Neural crest cell (in vitro differentiated cells): ENCODE results near the gene PPTC7. TPM values are rescaled to one million over a fixed set of nuclear protein-coding genes. Genes with fewer than 3 reads are reported as not detected.
"Not testable (repeated sequence)": the region's sequence is repeated elsewhere in the genome, so short reads cannot be mapped to it uniquely, and the experiment has no call there.

ENCODE experiments used
- DNase-seq: peaks from one replicate; pipeline ENCODE4 v3.0.0; 2021; ENCODE audit warnings: low read depth, mixed read lengths, low spot score
- H3K27ac Mint-ChIP-seq: one replicate; pipeline ENCODE4 v1.8.0; 2021; ENCODE audit warnings: mild to moderate bottlenecking, mixed read lengths; ENCODE audit not compliant: unreplicated experiment
- H3K27me3 Mint-ChIP-seq: 2 replicates; pipeline ENCODE4 v1.8.0; 2021; ENCODE audit warnings: low read depth, mild to moderate bottlenecking, mixed read lengths
- H3K36me3 Mint-ChIP-seq: 2 replicates; pipeline ENCODE4 v1.8.0; 2021; ENCODE audit warnings: low read depth, mild to moderate bottlenecking, mixed read lengths
- H3K4me1 Mint-ChIP-seq: 2 replicates; pipeline ENCODE4 v1.8.0; 2021; ENCODE audit warnings: mixed read lengths
- H3K4me3 Mint-ChIP-seq: one replicate; pipeline ENCODE4 v1.8.0; 2021; ENCODE audit warnings: mild to moderate bottlenecking, mixed read lengths
- H3K9me3 Mint-ChIP-seq: 2 replicates; pipeline ENCODE4 v1.8.0; 2021; ENCODE audit warnings: mixed read lengths
- CTCF ChIP-seq: fragments of 200-600 bp; sonication (generic); conservative IDR thresholded peaks from 2 replicates; pipeline ENCODE4 v1.5.0; 2021; ENCODE audit warnings: antibody characterized with exemption, mild to moderate bottlenecking
- total RNA-seq: library from RNA; stranded (reverse); gene quantifications from 2 replicates; pipeline ENCODE4 v1.2.1, GENCODE V29; 2021

Gene PPTC7
- total RNA-seq, 1 donor from 2014 or later: 13.4 TPM

- H3K27me3 Mint-ChIP-seq: no peaks in the 10 kb centered on the region
- H3K9me3 Mint-ChIP-seq: peaks cover 5% of the 10 kb centered on the region
- no peak for TF ChIP-seq CTCF
- no peak overlapping the region for H3K4me3 Mint-ChIP-seq
- H3K27ac Mint-ChIP-seq: no peak overlapping the region
- DNase-seq: no peak
- H3K4me1 Mint-ChIP-seq: peaks cover 16% of the 10 kb centered on the region
- peaks cover 10% of the 10 kb centered on the region for H3K36me3 Mint-ChIP-seq
Measured at GRCh38 chr12:110575326-110575725, 7.8 kb downstream of the PPTC7 start.

GRCh38 chr12:110574717-110575230, 8.3 kb downstream of the PPTC7 start:
- not testable (repeated sequence) for H3K27ac Mint-ChIP-seq, H3K27me3 Mint-ChIP-seq, H3K9me3 Mint-ChIP-seq, DNase-seq, H3K4me3 Mint-ChIP-seq
- Mint-ChIP-seq H3K36me3 (peaks cover 11% of the 10 kb centered on the region), H3K4me1 (peaks cover 16% of the 10 kb centered on the region)

DNA sequence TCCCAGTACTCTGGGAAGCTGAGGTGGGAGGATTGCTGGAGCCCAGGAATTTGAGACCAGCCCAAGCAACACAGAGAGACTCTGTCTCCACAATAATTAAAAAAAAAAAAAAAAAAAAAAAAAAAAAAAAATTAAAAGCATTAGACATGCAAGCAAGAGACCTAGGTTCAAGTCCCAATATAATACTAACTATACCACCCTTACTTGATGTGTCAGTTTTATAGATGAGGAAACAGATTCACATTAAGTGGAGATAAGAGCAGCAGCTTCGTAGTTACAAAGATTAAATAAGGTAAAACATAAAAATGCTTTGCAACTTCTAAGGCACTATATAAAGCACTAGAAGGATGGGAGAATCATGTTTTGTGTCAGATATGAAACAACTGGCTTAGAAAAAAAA, 9.1 kb downstream of the PPTC7 start:
- Mint-ChIP-seq H3K4me1 (peaks cover 16% of the 10 kb centered on the region), H3K36me3 (peaks cover 13% of the 10 kb centered on the region), H3K9me3 (peaks cover 5% of the 10 kb centered on the region), H3K27ac (no peak overlapping the region), H3K4me3 (no peak overlapping the region), H3K27me3 (no peaks in the 10 kb centered on the region)
- no peak for DNase-seq
- TF ChIP-seq CTCF: no peak

DNA sequence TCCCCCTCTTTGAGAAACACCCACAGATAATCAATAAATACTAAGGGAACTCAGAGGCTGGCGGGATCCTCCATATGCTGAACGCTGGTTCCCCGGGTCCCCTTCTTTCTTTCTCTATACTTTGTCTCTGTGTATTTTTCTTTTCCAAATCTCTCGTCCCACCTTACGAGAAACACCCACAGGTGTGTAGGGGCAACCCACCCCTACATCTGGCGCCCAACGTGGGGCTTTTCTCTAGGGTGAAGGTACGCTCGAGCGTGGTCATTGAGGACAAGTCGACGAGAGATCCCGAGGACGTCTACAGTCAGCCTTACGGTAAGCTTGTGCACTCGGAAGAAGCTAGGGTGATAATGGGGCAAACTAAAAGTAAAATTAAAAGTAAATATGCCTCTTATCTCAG, 12.3 kb downstream of the PPTC7 start:
- H3K27ac Mint-ChIP-seq, H3K9me3 Mint-ChIP-seq, DNase-seq, H3K27me3 Mint-ChIP-seq, H3K4me3 Mint-ChIP-seq: not testable (repeated sequence)
- Mint-ChIP-seq H3K36me3 (peaks cover 13% of the 10 kb centered on the region), H3K4me1 (peaks cover 26% of the 10 kb centered on the region)

DNA sequence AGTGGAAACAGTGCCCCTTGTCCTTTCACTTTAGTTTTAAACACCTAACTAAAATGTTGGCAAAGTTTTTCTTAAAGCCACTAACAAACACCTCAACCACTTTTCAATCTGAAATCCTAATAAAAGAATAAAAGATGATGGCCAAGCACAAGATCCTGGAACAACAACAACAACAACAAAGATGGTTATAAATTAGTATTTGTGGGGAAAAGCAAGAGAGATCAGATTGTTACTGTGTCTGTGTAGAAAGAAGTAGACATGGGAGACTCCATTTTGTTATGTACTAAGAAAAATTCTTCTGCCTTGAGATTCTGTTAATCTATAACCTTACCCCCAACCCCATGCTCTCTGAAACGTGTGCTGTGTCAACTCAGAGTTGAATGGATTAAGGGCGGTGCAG, 13.3 kb downstream of the PPTC7 start:
- Mint-ChIP-seq H3K36me3 (peaks cover 13% of the 10 kb centered on the region), H3K4me1 (peaks cover 21% of the 10 kb centered on the region)
- H3K9me3 Mint-ChIP-seq, H3K4me3 Mint-ChIP-seq, DNase-seq, H3K27ac Mint-ChIP-seq, H3K27me3 Mint-ChIP-seq: not testable (repeated sequence)

DNA sequence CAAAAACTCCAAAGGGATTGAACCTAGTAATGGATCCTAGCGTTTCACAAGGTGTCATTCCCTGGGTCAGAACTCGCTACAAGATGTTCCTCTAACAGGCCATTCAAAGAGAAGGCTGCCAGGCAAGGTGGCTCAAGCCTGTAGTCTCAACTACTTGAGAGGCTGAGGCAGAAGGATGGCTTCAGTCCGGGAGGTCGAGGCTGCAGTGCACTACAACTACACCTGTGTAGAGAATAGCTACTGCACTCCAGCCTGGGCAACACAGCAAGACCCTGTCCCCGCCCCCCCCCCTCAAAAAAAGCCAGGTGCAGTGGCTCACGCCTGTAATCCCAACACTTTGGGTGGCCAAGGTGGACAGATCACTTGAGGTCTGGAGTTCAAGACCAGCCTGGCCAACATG, 14.4 kb downstream of the PPTC7 start:
- TF ChIP-seq CTCF: no peak
- Mint-ChIP-seq H3K4me3 (no peak overlapping the region), H3K27ac (no peak overlapping the region), H3K27me3 (no peaks in the 10 kb centered on the region), H3K36me3 (peaks cover 13% of the 10 kb centered on the region), H3K9me3 (peaks cover 5% of the 10 kb centered on the region), H3K4me1 (peaks cover 27% of the 10 kb centered on the region)
- DNase-seq: no peak

DNA sequence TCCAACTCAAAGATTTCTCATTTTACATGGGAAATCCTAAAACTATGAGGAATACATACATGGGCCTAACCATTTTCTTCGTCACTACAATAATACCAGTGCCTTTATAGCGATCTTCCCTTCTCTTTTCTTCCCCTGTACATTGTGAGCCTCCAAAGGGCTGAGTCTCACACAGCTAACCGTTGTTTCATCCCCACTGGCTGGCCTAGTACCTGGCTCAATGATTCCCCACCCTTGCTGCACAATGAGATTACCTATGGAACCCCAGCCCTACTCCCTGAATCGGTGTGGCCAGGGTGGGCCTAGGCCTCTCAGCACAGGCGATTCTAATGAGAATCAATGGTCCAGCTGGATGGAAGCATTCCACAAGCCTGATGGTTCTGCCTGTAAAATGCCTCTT, 16.1 kb downstream of the PPTC7 start:
- Mint-ChIP-seq H3K9me3 (peaks cover 3% of the 10 kb centered on the region), H3K36me3 (peaks cover 9% of the 10 kb centered on the region), H3K4me3 (no peak overlapping the region), H3K27me3 (no peaks in the 10 kb centered on the region), H3K4me1 (peaks cover 27% of the 10 kb centered on the region), H3K27ac (no peak overlapping the region)
- TF ChIP-seq CTCF: no peak
- no peak for DNase-seq
